22Rv1 (cell line): ENCODE data around the gene TRIM15.
"Not testable (repeated sequence)": the region's sequence is repeated elsewhere in the genome, so short reads cannot be mapped to it uniquely, and the experiment has no call there.

Experiments used
- H3K27ac ChIP-seq: fragments of 450-650 bp; 2 replicates; pipeline ENCODE4 v1.5.1; 2017
- CTCF ChIP-seq: fragments of 450-650 bp; IDR thresholded peaks from 2 replicates; pipeline ENCODE4 v1.5.1; 2017; ENCODE audit warnings: mild to moderate bottlenecking
- ZFX ChIP-seq: fragments of 450-650 bp; IDR thresholded peaks from 2 replicates; pipeline ENCODE4 v1.6.1; 2017; ENCODE audit warnings: antibody characterized with exemption, borderline replicate concordance

The TRIM15 gene

GRCh38 chr6:30160785-30161531 is 2.4 kb upstream of the TRIM15 start, which contains the start of gene TRIM10:
Gene TRIM10 (minus strand): TSS chr6:30161211. CDS start chr6:30160858, 353 bp downstream.
- no peak within 1 kb of the TSS for H3K27ac ChIP-seq
- TF ChIP-seq CTCF (no peak), ZFX (no peak)

- peak overlapping the region; percentile 36; the same call in 1 of the 2 replicates for H3K27ac ChIP-seq
- no peak for TF ChIP-seq ZFX
- no peak for TF ChIP-seq CTCF
Observed at GRCh38 chr6:30162265-30163089, 869 bp upstream of the TRIM15 start.

GRCh38 chr6:30163918-30164654 is 740 bp downstream of the TRIM15 start:
- TF ChIP-seq ZFX: no peak
- TF ChIP-seq CTCF: no peak
- peak overlapping the region; percentile 36; the same call in 1 of the 2 replicates for H3K27ac ChIP-seq

GRCh38 chr6:30164714-30165113 is 1.4 kb downstream of the TRIM15 start:
- TF ChIP-seq CTCF (no peak), ZFX (no peak)
- H3K27ac ChIP-seq: no peak overlapping the region

- not testable (repeated sequence) for H3K27ac ChIP-seq
Observed at GRCh38 chr6:30165238-30165637, 1.9 kb downstream of the TRIM15 start.

GRCh38 chr6:30167101-30167500 is 3.8 kb downstream of the TRIM15 start:
- H3K27ac ChIP-seq: no peak overlapping the region
- no peak for TF ChIP-seq CTCF
- TF ChIP-seq ZFX: no peak

GRCh38 chr6:30168741-30169140 is 5.4 kb downstream of the TRIM15 start:
- H3K27ac ChIP-seq: no peak overlapping the region
- TF ChIP-seq ZFX: no peak
- TF ChIP-seq CTCF: no peak
